Keratinocyte (primary cell): ENCODE measurements around the gene PALM3. TPM values are rescaled to one million over a fixed set of nuclear protein-coding genes. Genes with fewer than 3 reads are reported as not detected.

Source experiments
- DNase-seq: peaks from one replicate; pipeline ENCODE4 v3.0.0-alpha.2; 2011; ENCODE audit warnings: low read depth, missing footprints, low spot score
- FAIRE-seq: peaks from 2 replicates; lab custom pipeline; 2011; peaks lifted over from hg19 to GRCh38; lab: Jason Lieb, UNC
- H2AFZ ChIP-seq: 2 replicates; pipeline ENCODE4 v1.6.0; 2012; ENCODE audit warnings: low read length, control low read depth, inconsistent platforms; ENCODE audit not compliant: control insufficient read depth
- H3K27ac ChIP-seq: 2 replicates; pipeline ENCODE4 v1.5.1; 2011; ENCODE audit warnings: low read length; ENCODE audit not compliant: control insufficient read depth, insufficient read depth
- H3K27me3 ChIP-seq: 3 replicates; pipeline ENCODE4 v1.6.0; 2011; ENCODE audit warnings: low read length; ENCODE audit not compliant: control insufficient read depth, insufficient read depth; ENCODE audit errors: extremely low read depth
- H3K36me3 ChIP-seq, 2 experiments: 2 replicates in 1 of 2; 3 replicates in 1 of 2; pipeline ENCODE4 v1.5.1; 2011; ENCODE audit warnings: low read length in 2 of 2, mild to moderate bottlenecking in 1 of 2; ENCODE audit not compliant: control insufficient read depth in 2 of 2, insufficient read depth in 2 of 2; ENCODE audit errors: extremely low read depth in 1 of 2
- H3K4me1 ChIP-seq: 3 replicates; pipeline ENCODE4 v1.5.1; 2011; ENCODE audit warnings: low read length; ENCODE audit not compliant: control insufficient read depth, insufficient read depth; ENCODE audit errors: extremely low read depth
- H3K4me2 ChIP-seq: 3 replicates; pipeline ENCODE4 v1.6.0; 2011; ENCODE audit warnings: low read depth, low read length; ENCODE audit not compliant: control insufficient read depth, insufficient read depth; ENCODE audit errors: extremely low read depth
- H3K4me3 ChIP-seq, 3 experiments: fragments of 200-600 bp in 1 of 3; sonication (generic) in 1 of 3; 2 replicates in 2 of 3; 3 replicates in 1 of 3; pipeline ENCODE4 v1.5.1; 2011 to 2016; ENCODE audit warnings: low read length in 3 of 3, mild to moderate bottlenecking in 3 of 3, control low read depth in 2 of 3, inconsistent platforms in 1 of 3, low read depth in 1 of 3, mixed read lengths in 1 of 3, mixed run types in 1 of 3, moderate library complexity in 1 of 3; ENCODE audit not compliant: control insufficient read depth in 2 of 3, insufficient read depth in 2 of 3; ENCODE audit errors: extremely low read depth in 1 of 3
- H3K79me2 ChIP-seq: 2 replicates; pipeline ENCODE4 v1.6.0; 2012; ENCODE audit warnings: low read length; ENCODE audit not compliant: control insufficient read depth, insufficient read depth
- H3K9ac ChIP-seq: 3 replicates; pipeline ENCODE4 v1.6.0; 2011; ENCODE audit warnings: low read length; ENCODE audit not compliant: control insufficient read depth, insufficient read depth; ENCODE audit errors: extremely low read depth
- H3K9me1 ChIP-seq: 3 replicates; pipeline ENCODE4 v1.6.0; 2011; ENCODE audit warnings: low read length; ENCODE audit not compliant: control insufficient read depth, insufficient read depth; ENCODE audit errors: extremely low read depth
- H3K9me3 ChIP-seq: 2 replicates; pipeline ENCODE4 v1.5.1; 2012; ENCODE audit warnings: low read depth, low read length; ENCODE audit not compliant: control insufficient read depth
- H4K20me1 ChIP-seq: 3 replicates; pipeline ENCODE4 v1.6.0; 2011; ENCODE audit warnings: low read length; ENCODE audit not compliant: control insufficient read depth, insufficient read depth; ENCODE audit errors: extremely low read depth
- CTCF ChIP-seq, 3 experiments: IDR thresholded peaks in 1 of 3; conservative IDR thresholded peaks in 1 of 3; optimal IDR thresholded peaks in 1 of 3; 2 replicates in 2 of 3; 3 replicates in 1 of 3; pipeline versions ENCODE3 to v1.5.1; 2011; ENCODE audit warnings: low read length in 3 of 3, mild to moderate bottlenecking in 3 of 3, moderate library complexity in 2 of 3, control low read depth in 1 of 3, inconsistent platforms in 1 of 3; ENCODE audit not compliant: insufficient read depth in 2 of 3; ENCODE audit errors: extremely low read depth in 1 of 3
- EZH2 ChIP-seq: IDR thresholded peaks from one replicate; pipeline ENCODE4 v1.6.1; 2012; ENCODE audit warnings: inconsistent platforms, mild to moderate bottlenecking, low read length, moderate library complexity
- dilution Hi-C: fragments of 300-500 bp; cut with MboI; formaldehyde crosslinking; loops from one replicate; pipeline ENCODE4 v1.7.0; 2020; ENCODE audit warnings: low sequenced_read_pairs; ENCODE audit not compliant: extremely low pct_ligation_motif_present
- polyA plus RNA-seq, 5 experiments: library from polyadenylated mRNA; depleted of rRNA in 3 of 5; stranded (reverse) in 3 of 5; stranded (forward) in 1 of 5; unstranded in 1 of 5; fragments of >200 nt; gene quantifications; 1 replicate in 1 of 5; 2 replicates in 3 of 5; 3 replicates in 1 of 5; pipeline versions ENCODE4 v1.2.1 to v1.2.3, GENCODE V29; 2011 to 2012; ENCODE audit warnings: missing spikeins in 2 of 5, low read depth in 1 of 5, low replicate concordance in 1 of 5

Gene PALM3
- polyA plus RNA-seq, 1 donor (not counting 4 experiments of a cell fraction or from before 2014, with no cell fraction given) = not detected

- no peaks in the 10 kb centered on the region for H4K20me1 ChIP-seq
- FAIRE-seq (no peak), DNase-seq (no peak)
These were observed 30.0 kb downstream of the PALM3 start, which contains the start of gene IL27RA for GRCh38 chr19:14031719-14032480. Gene IL27RA, plus strand, starts transcription at chr19:14031762. Its CDS starts 111 bp downstream, at chr19:14031873.

GRCh38 chr19:14030997-14031718, 30.7 kb downstream of the PALM3 start:
- no peak for DNase-seq
- Histone ChIP-seq H3K36me3 (no peaks in the 10 kb centered on the region), H3K27me3 (no peaks in the 10 kb centered on the region), H4K20me1 (no peaks in the 10 kb centered on the region), H3K4me1 (no peaks in the 10 kb centered on the region), H2AFZ (peak overlapping the region; percentile 87), H3K9ac (no peak overlapping the region), H3K9me1 (no peaks in the 10 kb centered on the region), H3K4me3 (peak overlapping the region in 2 of 3 experiments; percentile 61 to 74), H3K9me3 (no peaks in the 10 kb centered on the region), H3K79me2 (no peaks in the 10 kb centered on the region), H3K27ac (no peak overlapping the region), H3K4me2 (peak overlapping the region; percentile 87)
- no peak for TF ChIP-seq EZH2
- TF ChIP-seq CTCF (optimal IDR thresholded peaks at IDR 0.05 in 1 of 3, IDR thresholded peaks at IDR 0.05 in 1 of 3, conservative IDR thresholded peaks at IDR 0.05 in 1 of 3; ENCODE audit: extremely low read depth in 1 of 3, insufficient read depth in 2 of 3, low read length in 3 of 3) = no peak
- dilution Hi-C loops = no loop called here
- no peak for FAIRE-seq

More at GRCh38 chr19:14031719-14032480, 30.0 kb downstream of the PALM3 start, which contains the start of gene IL27RA:
- Histone ChIP-seq H3K79me2 (no peaks in the 10 kb centered on the region), H3K36me3 (no peaks in the 10 kb centered on the region), H3K4me1 (no peaks in the 10 kb centered on the region), H3K9me3 (no peaks in the 10 kb centered on the region), H3K4me3 (peak within 1 kb of the TSS; percentile 61 to 74 (median 67)), H3K4me2 (peak within 1 kb of the TSS; percentile 87), H2AFZ (peak within 1 kb of the TSS; percentile 87), H3K9me1 (no peaks in the 10 kb centered on the region), H3K27me3 (no peaks in the 10 kb centered on the region), H3K9ac (peak within 1 kb of the TSS; percentile 66), H3K27ac (no peak within 1 kb of the TSS)
- dilution Hi-C loops = no loop called here
- TF ChIP-seq EZH2 (no peak), CTCF (optimal IDR thresholded peaks at IDR 0.05 in 1 of 3, IDR thresholded peaks at IDR 0.05 in 1 of 3, conservative IDR thresholded peaks at IDR 0.05 in 1 of 3; ENCODE audit: extremely low read depth in 1 of 3, insufficient read depth in 2 of 3, low read length in 3 of 3) (peak; percentile 55 to 68 (median 55))
